ENCODE results near the gene PPP4R3A. TPM values are rescaled to one million over a fixed set of nuclear protein-coding genes. Genes with fewer than 3 reads are reported as not detected.
"Not testable (repeated sequence)": the region's sequence is repeated elsewhere in the genome, so short reads cannot be mapped to it uniquely, and the experiment has no call there.

Gene PPP4R3A
- total RNA-seq, 3 donors from 2014 or later: 83.9 to 127 (median 98.6) TPM

DNA sequence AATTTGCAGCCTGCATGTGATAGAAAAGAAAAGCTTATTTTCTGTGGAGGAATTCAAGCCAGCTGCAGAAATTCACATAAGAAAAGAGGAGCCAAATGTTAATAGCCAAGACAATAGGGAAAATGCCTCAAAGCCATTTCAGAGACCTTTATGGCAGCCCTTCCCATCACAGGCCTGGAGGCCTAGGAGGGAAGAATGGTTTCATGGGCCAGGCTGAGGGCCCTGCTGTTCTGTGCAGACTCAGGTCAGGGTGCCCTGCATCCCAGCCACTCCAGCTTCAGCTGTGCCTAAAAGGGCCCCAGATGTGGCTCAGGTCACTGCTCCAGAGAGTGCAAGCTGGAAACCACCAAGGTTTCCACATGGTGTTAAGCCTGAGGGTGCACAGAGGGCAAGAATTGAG lies 71.3 kb downstream of the PPP4R3A start:
- Histone ChIP-seq H3K27me3 (no peaks in the 10 kb centered on the region), H3K9me3 (peaks cover 4 to 8% of the 10 kb centered on the region in 2 donors), H3K4me1 (no peaks in the 10 kb centered on the region), H3K36me3 (no peaks in the 10 kb centered on the region), H3K27ac (no peak overlapping the region), H3K4me3 (no peak overlapping the region)
- DNase-seq (ENCODE audit: low spot score in 2 of 2): no peak
- intact Hi-C loops (cut with DNase I; ENCODE audit: low total_unique reads): no loop called here
- TF ChIP-seq POLR2AphosphoS5 (IDR thresholded peaks at IDR 0.05) (no peak), POLR2A (IDR thresholded peaks at IDR 0.05) (no peak)

DNA sequence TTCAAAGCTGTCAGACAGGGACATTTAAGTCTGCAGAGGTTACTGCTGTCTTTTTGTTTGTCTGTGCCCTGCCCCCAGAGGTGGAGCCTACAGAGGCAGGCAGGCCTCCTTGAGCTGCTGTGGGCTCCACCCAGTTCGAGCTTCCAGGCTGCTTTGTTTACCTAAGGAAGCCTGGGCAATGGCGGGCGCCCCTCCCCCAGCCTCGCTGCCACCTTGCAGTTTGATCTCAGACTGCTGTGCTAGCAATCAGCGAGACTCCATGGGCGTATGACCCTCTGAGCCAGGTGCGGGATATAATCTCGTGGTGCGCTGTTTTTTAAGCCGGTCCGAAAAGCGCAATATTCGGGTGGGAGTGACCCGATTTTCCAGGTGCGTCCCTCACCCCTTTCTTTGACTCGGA lies 73.8 kb downstream of the PPP4R3A start:
- H3K4me3 ChIP-seq; H3K27ac ChIP-seq; intact Hi-C loops (cut with DNase I; ENCODE audit: low total_unique reads); DNase-seq (ENCODE audit: low spot score in 2 of 2); H3K27me3 ChIP-seq; H3K4me1 ChIP-seq; H3K9me3 ChIP-seq; H3K36me3 ChIP-seq: not testable (repeated sequence)

DNA sequence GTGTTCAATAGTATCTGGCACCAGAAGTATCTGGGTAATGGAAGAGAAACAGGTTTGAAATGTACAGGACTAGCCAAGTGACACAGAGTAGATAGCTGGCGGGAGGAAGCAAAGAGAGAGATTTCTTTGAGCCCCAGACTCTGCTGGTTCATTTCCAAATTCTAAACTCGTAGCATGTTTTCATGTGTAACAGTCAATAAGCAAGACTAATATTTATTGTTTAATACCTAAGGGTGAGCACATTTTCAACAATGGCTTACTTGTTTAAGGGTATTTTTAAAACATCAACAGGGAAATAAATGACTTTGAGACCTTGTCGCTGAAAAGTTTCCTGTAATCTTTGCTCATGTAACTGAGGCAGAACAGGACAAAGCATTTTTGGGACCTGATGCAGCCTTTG lies 80.7 kb downstream of the PPP4R3A start:
- H3K4me1 ChIP-seq: no peaks in the 10 kb centered on the region
- H3K27ac ChIP-seq: no peak overlapping the region
- DNase-seq (ENCODE audit: low spot score in 2 of 2): no peak
- no peaks in the 10 kb centered on the region for H3K36me3 ChIP-seq
- intact Hi-C loops (cut with DNase I; ENCODE audit: low total_unique reads): no loop called here
- no peaks in the 10 kb centered on the region for H3K9me3 ChIP-seq
- H3K27me3 ChIP-seq: no peaks in the 10 kb centered on the region
- no peak overlapping the region for H3K4me3 ChIP-seq
- TF ChIP-seq, protein P1, sequence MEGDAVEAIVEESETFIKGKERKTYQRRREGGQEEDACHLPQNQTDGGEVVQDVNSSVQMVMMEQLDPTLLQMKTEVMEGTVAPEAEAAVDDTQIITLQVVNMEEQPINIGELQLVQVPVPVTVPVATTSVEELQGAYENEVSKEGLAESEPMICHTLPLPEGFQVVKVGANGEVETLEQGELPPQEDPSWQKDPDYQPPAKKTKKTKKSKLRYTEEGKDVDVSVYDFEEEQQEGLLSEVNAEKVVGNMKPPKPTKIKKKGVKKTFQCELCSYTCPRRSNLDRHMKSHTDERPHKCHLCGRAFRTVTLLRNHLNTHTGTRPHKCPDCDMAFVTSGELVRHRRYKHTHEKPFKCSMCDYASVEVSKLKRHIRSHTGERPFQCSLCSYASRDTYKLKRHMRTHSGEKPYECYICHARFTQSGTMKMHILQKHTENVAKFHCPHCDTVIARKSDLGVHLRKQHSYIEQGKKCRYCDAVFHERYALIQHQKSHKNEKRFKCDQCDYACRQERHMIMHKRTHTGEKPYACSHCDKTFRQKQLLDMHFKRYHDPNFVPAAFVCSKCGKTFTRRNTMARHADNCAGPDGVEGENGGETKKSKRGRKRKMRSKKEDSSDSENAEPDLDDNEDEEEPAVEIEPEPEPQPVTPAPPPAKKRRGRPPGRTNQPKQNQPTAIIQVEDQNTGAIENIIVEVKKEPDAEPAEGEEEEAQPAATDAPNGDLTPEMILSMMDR (IDR thresholded peaks at IDR 0.05): no peak
- no peak for TF ChIP-seq POLR2AphosphoS5 (IDR thresholded peaks at IDR 0.05)

DNA sequence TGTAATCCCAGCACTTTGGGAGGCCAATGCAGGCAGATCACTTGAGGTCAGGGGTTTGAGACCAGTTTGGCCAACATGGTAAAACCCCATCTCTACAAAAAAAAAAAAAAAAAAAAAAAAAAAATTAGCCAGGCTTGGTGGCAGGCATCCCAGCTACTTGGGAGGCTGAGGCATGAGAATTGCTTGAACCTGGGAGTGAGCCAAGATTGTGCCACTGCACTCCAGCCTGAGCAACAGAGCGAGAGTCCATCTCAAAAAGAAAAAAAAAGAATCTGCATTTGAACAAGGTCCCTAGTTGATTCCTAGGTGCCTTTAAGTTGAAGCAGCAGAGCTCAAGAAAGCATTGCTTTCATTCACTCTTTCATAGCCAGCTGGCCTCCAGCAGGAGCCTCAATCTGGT lies 81.2 kb downstream of the PPP4R3A start:
- intact Hi-C loops (cut with DNase I; ENCODE audit: low total_unique reads); H3K36me3 ChIP-seq; H3K9me3 ChIP-seq; DNase-seq (ENCODE audit: low spot score in 2 of 2); H3K27me3 ChIP-seq; H3K4me3 ChIP-seq; H3K4me1 ChIP-seq; H3K27ac ChIP-seq: not testable (repeated sequence)

DNA sequence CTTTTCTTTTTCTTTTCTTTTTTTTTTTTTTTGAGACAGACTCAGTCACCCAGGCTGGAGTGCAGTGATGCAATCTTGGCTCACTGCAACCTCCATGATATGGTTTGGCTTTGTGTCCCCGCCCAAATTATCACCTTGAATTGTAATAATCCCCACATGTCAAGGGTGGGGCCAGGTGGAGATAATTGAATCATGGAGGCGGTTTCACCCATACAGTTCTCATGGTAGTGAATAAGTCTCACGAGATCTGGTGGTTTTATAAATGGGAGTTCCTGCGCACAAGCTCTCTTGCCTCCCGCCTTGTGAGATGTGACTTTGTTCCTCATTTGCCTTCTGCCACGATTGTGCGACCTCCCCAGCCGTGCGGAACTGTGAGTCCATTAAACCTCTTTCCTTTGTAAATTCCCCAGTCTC lies 84.6 kb downstream of the PPP4R3A start:
- H3K36me3 ChIP-seq; H3K4me3 ChIP-seq; intact Hi-C loops (cut with DNase I; ENCODE audit: low total_unique reads); H3K4me1 ChIP-seq; H3K27ac ChIP-seq; H3K9me3 ChIP-seq; DNase-seq (ENCODE audit: low spot score in 2 of 2); H3K27me3 ChIP-seq: not testable (repeated sequence)

DNA sequence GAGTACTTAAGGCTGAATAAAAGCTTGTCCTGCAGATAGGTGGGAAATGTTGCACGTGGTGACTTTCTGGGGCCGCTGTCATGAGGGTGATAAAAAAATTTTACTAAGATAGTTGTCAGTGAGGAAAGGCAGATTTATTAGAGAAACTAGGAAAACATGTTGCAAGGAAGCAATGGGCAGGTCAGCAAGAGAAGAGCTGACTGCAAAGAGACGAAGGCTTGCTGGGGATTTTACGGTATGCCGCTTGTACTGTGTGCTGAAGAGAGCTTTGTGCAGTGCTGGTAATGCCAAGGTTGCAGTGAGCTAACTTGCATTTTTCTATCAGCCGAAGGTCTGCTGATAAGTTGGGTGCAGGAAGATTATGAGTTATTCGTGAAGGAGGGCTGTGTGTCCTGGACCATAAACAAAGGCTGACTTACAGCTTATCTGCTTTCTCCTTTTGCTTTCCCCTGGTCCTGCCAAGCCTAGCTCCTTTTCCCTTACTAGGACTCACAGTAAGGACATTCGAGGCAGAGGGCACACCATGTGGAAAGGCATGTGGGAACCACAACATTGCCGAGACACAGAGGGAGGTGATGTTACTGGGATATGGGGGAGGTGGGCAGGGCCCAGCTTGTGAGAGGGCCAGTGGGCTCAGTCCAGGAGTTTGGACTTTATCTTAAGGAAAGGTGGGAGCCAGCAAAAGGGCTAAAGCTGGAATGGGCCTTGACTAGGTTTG lies 85.1 kb downstream of the PPP4R3A start:
- no peak for TF ChIP-seq POLR2AphosphoS5 (IDR thresholded peaks at IDR 0.05)
- TF ChIP-seq, protein P1 (IDR thresholded peaks at IDR 0.05): no peak
- TF ChIP-seq POLR2A (IDR thresholded peaks at IDR 0.05): no peak
- Histone ChIP-seq H3K27ac (no peak overlapping the region), H3K4me3 (no peak overlapping the region), H3K4me1 (no peaks in the 10 kb centered on the region), H3K36me3 (no peaks in the 10 kb centered on the region), H3K9me3 (no peaks in the 10 kb centered on the region), H3K27me3 (no peaks in the 10 kb centered on the region)
- no peak for DNase-seq (ENCODE audit: low spot score in 2 of 2)
- intact Hi-C loops (cut with DNase I; ENCODE audit: low total_unique reads): loop anchor here (1.0 kb wide), 1 partner anchor 11 kb away; no protein-coding TSS in a partner anchor

DNA sequence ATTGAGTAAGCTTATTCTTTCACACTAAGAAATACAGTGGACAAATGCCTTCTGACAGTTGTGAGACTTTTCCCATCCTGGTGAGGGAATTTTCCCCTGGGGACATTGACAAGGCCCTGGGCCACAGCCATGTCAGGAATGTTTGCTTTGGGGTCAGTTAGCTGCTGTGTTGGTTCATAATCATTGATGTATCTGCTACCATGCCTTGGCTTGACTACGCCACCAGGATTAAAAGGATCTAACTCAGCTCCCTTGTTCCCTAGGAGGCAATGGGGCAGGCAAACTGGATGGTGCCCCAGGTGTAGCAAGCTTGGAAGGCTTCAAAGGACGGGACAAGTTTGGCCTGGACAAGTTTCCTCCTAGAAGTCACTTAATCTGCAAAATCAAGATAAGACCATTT lies 89.4 kb downstream of the PPP4R3A start:
- Histone ChIP-seq H3K27me3 (no peaks in the 10 kb centered on the region), H3K27ac (no peak overlapping the region), H3K36me3 (no peaks in the 10 kb centered on the region), H3K4me1 (peaks cover 4% of the 10 kb centered on the region in 2 donors), H3K9me3 (no peaks in the 10 kb centered on the region), H3K4me3 (no peak overlapping the region)
- DNase-seq (ENCODE audit: low spot score in 2 of 2): no peak
- intact Hi-C loops (cut with DNase I; ENCODE audit: low total_unique reads): no loop called here
- TF ChIP-seq, protein P1 (IDR thresholded peaks at IDR 0.05): no peak
- TF ChIP-seq POLR2A (IDR thresholded peaks at IDR 0.05): no peak
- no peak for TF ChIP-seq POLR2AphosphoS5 (IDR thresholded peaks at IDR 0.05)

Data from breast epithelium (tissue), 4 donors.